ENCODE measurements around the gene CFLAR. TPM values are rescaled to one million over a fixed set of nuclear protein-coding genes. Genes with fewer than 3 reads are reported as not detected.

Gene CFLAR
- total and polyA plus RNA-seq, 2 of the 4 experiments (the other 2 are of a cell fraction), result 29.2 to 59.9 TPM

- no peaks in the 10 kb centered on the region for H3K79me1 ChIP-seq (ENCODE audit: low read depth in 1 of 2, low read length in 2 of 2)
- no peaks in the 10 kb centered on the region for H3K4me1 ChIP-seq (ENCODE audit: control insufficient read depth, insufficient read depth, low read length)
- no peaks in the 10 kb centered on the region for H3K36me3 ChIP-seq (ENCODE audit: control insufficient read depth, insufficient read depth, low read length)
- H2BK20ac ChIP-seq (ENCODE audit: low read depth, low read length), result no peak overlapping the region
- H4K5ac ChIP-seq (ENCODE audit: low read depth, low read length), result no peak overlapping the region
- no CpG with 5 or more reads among the region's 1 CpG for WGBS, 2 experiments (ENCODE audit: extremely low coverage in 2 of 2, insufficient read length in 1 of 2)
- no TSS peak for BruUV-seq (replicated peaks)
- no peak overlapping the region for H2BK5ac ChIP-seq (ENCODE audit: low read depth, low read length, poor library complexity, severe bottlenecking)
- TF ChIP-seq MAFK (IDR thresholded peaks at IDR 0.05; ENCODE audit: low read depth, low read length) (no peak), ELK1 (IDR thresholded peaks at IDR 0.05; ENCODE audit: borderline replicate concordance, low read depth, low read length) (no peak), SMC3 (IDR thresholded peaks at IDR 0.05; ENCODE audit: low read depth, low read length) (no peak), RCOR1 (IDR thresholded peaks at IDR 0.05; ENCODE audit: insufficient replicate concordance, low read length) (no peak), BHLHE40 (IDR thresholded peaks at IDR 0.05; ENCODE audit: low read depth, low read length) (no peak), RAD21 (IDR thresholded peaks at IDR 0.05; ENCODE audit: low read length) (no peak), CHD1 (IDR thresholded peaks at IDR 0.05; ENCODE audit: low read depth, low read length) (no peak), NFE2L2 (IDR thresholded peaks at IDR 0.05; ENCODE audit: low read depth, low read length) (no peak), MAZ (IDR thresholded peaks at IDR 0.05; ENCODE audit: borderline replicate concordance, low read depth, low read length) (no peak), CEBPB (IDR thresholded peaks at IDR 0.05; ENCODE audit: low read depth, low read length) (no peak), CTCF (conservative IDR thresholded peaks at IDR 0.05; ENCODE audit: low read depth, low read length) (no peak), FOS (IDR thresholded peaks at IDR 0.05; ENCODE audit: low read depth, low read length) (no peak), MXI1 (IDR thresholded peaks at IDR 0.05; ENCODE audit: borderline replicate concordance, low read depth, low read length) (no peak), RFX5 (IDR thresholded peaks at IDR 0.05; ENCODE audit: low read depth, low read length) (no peak)
- TF ChIP-seq, protein P1, sequence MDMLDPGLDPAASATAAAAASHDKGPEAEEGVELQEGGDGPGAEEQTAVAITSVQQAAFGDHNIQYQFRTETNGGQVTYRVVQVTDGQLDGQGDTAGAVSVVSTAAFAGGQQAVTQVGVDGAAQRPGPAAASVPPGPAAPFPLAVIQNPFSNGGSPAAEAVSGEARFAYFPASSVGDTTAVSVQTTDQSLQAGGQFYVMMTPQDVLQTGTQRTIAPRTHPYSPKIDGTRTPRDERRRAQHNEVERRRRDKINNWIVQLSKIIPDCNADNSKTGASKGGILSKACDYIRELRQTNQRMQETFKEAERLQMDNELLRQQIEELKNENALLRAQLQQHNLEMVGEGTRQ (IDR thresholded peaks at IDR 0.05; ENCODE audit: low read depth, low read length), result no peak
- H2AK5ac ChIP-seq (ENCODE audit: low read depth, low read length), result no peak overlapping the region
- no peak overlapping the region for H3K4ac ChIP-seq (ENCODE audit: low read depth, low read length)
- ChIA-PET POLR2A (ENCODE audit: unreplicated experiment) (no interaction called here), CTCF (interaction anchor here (0.8 kb wide), 1 partner anchor 25 kb away, joined by 3 read pairs; no protein-coding TSS in a partner anchor)
- in situ Hi-C loops (cut with MboI; ENCODE audit: low sequenced_read_pairs) (no loop called here), dilution Hi-C loops (cut with HindIII; ENCODE audit: low sequenced_read_pairs, unreplicated experiment) (no loop called here), intact Hi-C loops (cut with micrococcal nuclease) (no loop called here)
- DNase-seq, result no peak
- H3K18ac ChIP-seq (ENCODE audit: low read depth, low read length), result no peak overlapping the region
- no peak overlapping the region for H2BK120ac ChIP-seq (ENCODE audit: low read depth, low read length)
- no peaks in the 10 kb centered on the region for H3K9me3 ChIP-seq (ENCODE audit: control insufficient read depth, insufficient read depth, low read length)
- H2AK9ac ChIP-seq (replicated peaks; ENCODE audit: low read depth, low read length, poor library complexity), result no peak overlapping the region
- H3K27ac ChIP-seq (ENCODE audit: insufficient read depth, low read length), result no peak overlapping the region
- H3K14ac ChIP-seq (replicated peaks; ENCODE audit: low read depth, low read length), result no peak overlapping the region
- H3K27me3 ChIP-seq (ENCODE audit: control insufficient read depth, insufficient read depth, low read length), result no peaks in the 10 kb centered on the region
- no peaks in the 10 kb centered on the region for H3K9me1 ChIP-seq (ENCODE audit: insufficient read depth, low read length)
- no peak overlapping the region for H3K4me3 ChIP-seq (ENCODE audit: insufficient read depth, low read depth, low read length)
- no peak overlapping the region for H3K4me2 ChIP-seq (ENCODE audit: low read depth, low read length)
- no peak for ATAC-seq (ENCODE audit: low read depth)
- H4K8ac ChIP-seq (ENCODE audit: low read depth in 2 of 2, low read length in 2 of 2), result no peak overlapping the region
- H3K9ac ChIP-seq (ENCODE audit: low read depth, low read length), result no peak overlapping the region
- H4K91ac ChIP-seq (ENCODE audit: insufficient read depth, low read depth, low read length), result no peak overlapping the region
- H2AFZ ChIP-seq (replicated peaks; ENCODE audit: low read length, poor library complexity), result no peak overlapping the region
- no peak overlapping the region for H2BK15ac ChIP-seq (ENCODE audit: low read depth, low read length)
- no peak overlapping the region for H3K23ac ChIP-seq (ENCODE audit: low read depth, low read length)
- no peaks in the 10 kb centered on the region for H4K20me1 ChIP-seq (ENCODE audit: insufficient read depth, low read length)
- H3K56ac ChIP-seq (ENCODE audit: extremely low read depth, insufficient read depth, low read length), result no peak overlapping the region
These were observed 10.2 kb upstream of the CFLAR start for GRCh38 chr2:201105759-201106158.

Data from IMR-90 (cell line).